GM18520 (cell line): ENCODE data around the gene SKIDA1.

ENCODE experiments used
- ATAC-seq: cut with Tn5 transposase; IDR thresholded peaks from one replicate; pipeline ENCODE4 v1.9.1; 2021; ENCODE audit not compliant: unreplicated experiment

Gene SKIDA1

GRCh38 chr10:21487416-21488180 lies 37.9 kb downstream of the SKIDA1 start:
- ATAC-seq: no peak

- ATAC-seq: no peak
Observed at GRCh38 chr10:21482821-21483220, 42.7 kb downstream of the SKIDA1 start.

- no peak for ATAC-seq
Observed at GRCh38 chr10:21481407-21481806, 44.1 kb downstream of the SKIDA1 start.

GRCh38 chr10:21479570-21480315 lies 45.7 kb downstream of the SKIDA1 start:
- ATAC-seq: no peak

GRCh38 chr10:21475393-21475792 lies 50.1 kb downstream of the SKIDA1 start:
- no peak for ATAC-seq

GRCh38 chr10:21473541-21473940 lies 51.9 kb downstream of the SKIDA1 start:
- no peak for ATAC-seq

- no peak for ATAC-seq
Observed at GRCh38 chr10:21473135-21473534, 52.3 kb downstream of the SKIDA1 start.

- ATAC-seq: no peak
Observed at GRCh38 chr10:21468086-21468485, 57.4 kb downstream of the SKIDA1 start.

GRCh38 chr10:21467633-21468032 lies 57.8 kb downstream of the SKIDA1 start:
- no peak for ATAC-seq

GRCh38 chr10:21464134-21464533 lies 61.3 kb downstream of the SKIDA1 start:
- no peak for ATAC-seq
